MM.1S (cell line): ENCODE measurements around the gene ACSF3.

ENCODE experiments used
- CTCF ChIP-seq: fragments of 300-600 bp; sonication (generic); IDR thresholded peaks from 2 replicates; pipeline ENCODE4 v1.5.1; 2016; ENCODE audit warnings: antibody characterized with exemption, low read length, mixed read lengths
- EZH2 ChIP-seq: fragments of 300-600 bp; sonication (generic); optimal IDR thresholded peaks from 2 replicates; pipeline ENCODE3; 2017; ENCODE audit warnings: low read depth, mild to moderate bottlenecking, antibody characterized with exemption, low read length, mixed read lengths
- EZH2phosphoT487 ChIP-seq: fragments of 300-600 bp; sonication (generic); IDR thresholded peaks from 2 replicates; pipeline ENCODE4 v1.6.1; 2018; ENCODE audit warnings: antibody characterized with exemption, low read length

DNA sequence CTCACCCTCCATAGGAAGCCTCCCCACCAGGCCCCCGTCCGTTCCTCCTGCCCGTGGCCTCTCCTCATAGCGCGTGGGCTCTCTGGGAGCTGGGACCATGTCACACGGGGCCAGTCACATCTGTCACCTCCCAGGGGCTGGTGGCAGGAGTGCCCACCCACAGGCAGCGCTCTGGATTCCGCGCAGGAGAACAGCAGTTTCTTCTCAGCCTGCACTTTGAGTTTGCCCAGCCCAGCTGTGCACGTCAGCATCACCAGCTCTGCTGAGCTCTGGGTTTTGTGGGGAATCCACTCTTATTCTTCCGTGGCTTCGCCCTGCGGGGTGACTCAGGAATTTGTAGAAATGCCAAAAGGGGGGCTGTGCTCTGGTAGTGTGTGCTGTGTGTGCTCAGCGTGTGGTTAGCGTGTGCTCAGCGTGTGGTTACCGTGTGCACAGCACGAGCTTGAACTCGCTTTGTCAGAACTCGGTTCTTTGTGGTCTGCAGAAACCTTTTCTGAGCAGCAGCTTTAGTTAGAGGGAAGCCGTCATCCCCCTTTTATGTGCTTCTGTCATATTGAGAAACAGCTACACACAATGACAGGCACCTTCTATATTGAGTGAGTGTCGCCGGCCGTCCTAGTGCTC, 3.2 kb downstream of the ACSF3 start:
- no peak for TF ChIP-seq CTCF
- TF ChIP-seq EZH2phosphoT487, result no peak
- TF ChIP-seq EZH2, result no peak
